Glomerular endothelial cell (primary cell): Measurements from ENCODE around the gene ATF6B. TPM values are rescaled to one million over a fixed set of nuclear protein-coding genes. Genes with fewer than 3 reads are reported as not detected.

Source experiments
- DNase-seq: peaks from one replicate; pipeline ENCODE4 v3.0.0-alpha.2; 2011; ENCODE audit warnings: low read depth, low spot score; ENCODE audit errors: extremely low read depth
- total RNA-seq: library from RNA; depleted of rRNA; stranded (reverse); fragments of >200 nt; gene quantifications from 2 replicates; pipeline ENCODE4 v1.2.3, GENCODE V29; 2015

Gene ATF6B
- 46.3 and 87.6 TPM in 2 replicates for total RNA-seq

GRCh38 chr6:32127717-32128592 lies at the start of gene ATF6B:
TSS of gene ATF6B (minus strand) at chr6:32128246. CDS start at chr6:32128207, 39 bp downstream.
- DNase-seq: peak; percentile 92

GRCh38 chr6:32177183-32177787 lies 49.2 kb upstream of the ATF6B start:
- DNase-seq: no peak

- DNase-seq: no peak
Observed at GRCh38 chr6:32176476-32177182, 48.6 kb upstream of the ATF6B start.

- no peak for DNase-seq
Observed at GRCh38 chr6:32175711-32176475, 47.8 kb upstream of the ATF6B start, which contains the start of gene AGPAT1. TSS of gene AGPAT1 (minus strand) at chr6:32176084. CDS start at chr6:32171496, 4,588 bp downstream.

GRCh38 chr6:32175322-32175710 lies 47.3 kb upstream of the ATF6B start:
- no peak for DNase-seq

GRCh38 chr6:32174416-32174815 lies 46.4 kb upstream of the ATF6B start:
- no peak for DNase-seq

GRCh38 chr6:32173051-32173727 lies 45.1 kb upstream of the ATF6B start:
- DNase-seq: no peak

GRCh38 chr6:32171234-32171633 lies 43.2 kb upstream of the ATF6B start:
- no peak for DNase-seq

GRCh38 chr6:32170294-32170693 lies 42.2 kb upstream of the ATF6B start:
- no peak for DNase-seq

- DNase-seq: no peak
Observed at GRCh38 chr6:32168807-32169591, 41.0 kb upstream of the ATF6B start.

- DNase-seq: no peak
Observed at GRCh38 chr6:32168350-32168749, 40.3 kb upstream of the ATF6B start.

GRCh38 chr6:32167761-32168262 lies 39.8 kb upstream of the ATF6B start:
- no peak for DNase-seq

- DNase-seq: no peak
Observed at GRCh38 chr6:32167154-32167760, 39.2 kb upstream of the ATF6B start.

GRCh38 chr6:32166411-32167061 lies 38.5 kb upstream of the ATF6B start:
- no peak for DNase-seq

GRCh38 chr6:32164295-32164694 lies 36.2 kb upstream of the ATF6B start, which contains the start of gene EGFL8:
TSS of gene EGFL8 (plus strand) at chr6:32164595. CDS start at chr6:32166166, 1,571 bp downstream.
- no peak for DNase-seq

- DNase-seq: no peak
Observed at GRCh38 chr6:32163559-32164258, 35.7 kb upstream of the ATF6B start.

- DNase-seq: no peak
Observed at GRCh38 chr6:32158052-32158451, 30.0 kb upstream of the ATF6B start.
